ENCODE results near the gene MAP3K5. TPM values are rescaled to one million over a fixed set of nuclear protein-coding genes. Genes with fewer than 3 reads are reported as not detected.

The MAP3K5 gene
- total and polyA plus RNA-seq, 9 of the 15 experiments (the other 6 are each of a cell fraction or from before 2014, with no cell fraction given): 2.2 to 13.0 (median 9.9) TPM

GRCh38 chr6:136754820-136755219, 37.5 kb downstream of the MAP3K5 start (continued):
- TF ChIP-seq, protein P1, sequence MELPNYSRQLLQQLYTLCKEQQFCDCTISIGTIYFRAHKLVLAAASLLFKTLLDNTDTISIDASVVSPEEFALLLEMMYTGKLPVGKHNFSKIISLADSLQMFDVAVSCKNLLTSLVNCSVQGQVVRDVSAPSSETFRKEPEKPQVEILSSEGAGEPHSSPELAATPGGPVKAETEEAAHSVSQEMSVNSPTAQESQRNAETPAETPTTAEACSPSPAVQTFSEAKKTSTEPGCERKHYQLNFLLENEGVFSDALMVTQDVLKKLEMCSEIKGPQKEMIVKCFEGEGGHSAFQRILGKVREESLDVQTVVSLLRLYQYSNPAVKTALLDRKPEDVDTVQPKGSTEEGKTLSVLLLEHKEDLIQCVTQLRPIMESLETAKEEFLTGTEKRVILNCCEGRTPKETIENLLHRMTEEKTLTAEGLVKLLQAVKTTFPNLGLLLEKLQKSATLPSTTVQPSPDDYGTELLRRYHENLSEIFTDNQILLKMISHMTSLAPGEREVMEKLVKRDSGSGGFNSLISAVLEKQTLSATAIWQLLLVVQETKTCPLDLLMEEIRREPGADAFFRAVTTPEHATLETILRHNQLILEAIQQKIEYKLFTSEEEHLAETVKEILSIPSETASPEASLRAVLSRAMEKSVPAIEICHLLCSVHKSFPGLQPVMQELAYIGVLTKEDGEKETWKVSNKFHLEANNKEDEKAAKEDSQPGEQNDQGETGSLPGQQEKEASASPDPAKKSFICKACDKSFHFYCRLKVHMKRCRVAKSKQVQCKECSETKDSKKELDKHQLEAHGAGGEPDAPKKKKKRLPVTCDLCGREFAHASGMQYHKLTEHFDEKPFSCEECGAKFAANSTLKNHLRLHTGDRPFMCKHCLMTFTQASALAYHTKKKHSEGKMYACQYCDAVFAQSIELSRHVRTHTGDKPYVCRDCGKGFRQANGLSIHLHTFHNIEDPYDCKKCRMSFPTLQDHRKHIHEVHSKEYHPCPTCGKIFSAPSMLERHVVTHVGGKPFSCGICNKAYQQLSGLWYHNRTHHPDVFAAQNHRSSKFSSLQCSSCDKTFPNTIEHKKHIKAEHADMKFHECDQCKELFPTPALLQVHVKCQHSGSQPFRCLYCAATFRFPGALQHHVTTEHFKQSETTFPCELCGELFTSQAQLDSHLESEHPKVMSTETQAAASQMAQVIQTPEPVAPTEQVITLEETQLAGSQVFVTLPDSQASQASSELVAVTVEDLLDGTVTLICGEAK (IDR thresholded peaks at IDR 0.05): no peak
- TF ChIP-seq, protein P1 (CRISPR knock-in tag; IDR thresholded peaks at IDR 0.05): no peak
- TF ChIP-seq MIER1 (IDR thresholded peaks at IDR 0.05; ENCODE audit: low read depth): no peak
- no peak for TF ChIP-seq RBBP5 (IDR thresholded peaks at IDR 0.05; ENCODE audit: borderline replicate concordance, insufficient read depth, low read length, poor library complexity, severe bottlenecking)
- TF ChIP-seq ZNF639 (CRISPR knock-in tag; conservative IDR thresholded peaks at IDR 0.05 in 1 of 2, IDR thresholded peaks at IDR 0.05 in 1 of 2): 0 out of 4 replicates have a peak, but pooled peaks of 1 of the 2 experiments have one; percentile 32
- 0 out of 2 replicates have a peak, but pooled peaks have one; percentile 35 for TF ChIP-seq L3MBTL2 (IDR thresholded peaks at IDR 0.05)
- 0 out of 2 replicates have a peak, but pooled peaks have one; percentile 8 for TF ChIP-seq MEF2D (tag; conservative IDR thresholded peaks at IDR 0.05; ENCODE audit: low read depth)
- peak in 1 of 2 experiments; percentile 31; a peak in 1 of 4 replicates for TF ChIP-seq FOXA3 (CRISPR knock-in tag; conservative IDR thresholded peaks at IDR 0.05 in 1 of 2, IDR thresholded peaks at IDR 0.05 in 1 of 2)
- peak; percentile 32; the same call in 1 of the 2 replicates for TF ChIP-seq STAT5A (IDR thresholded peaks at IDR 0.05; ENCODE audit: borderline replicate concordance, low read length)
- TF ChIP-seq TAL1 (IDR thresholded peaks at IDR 0.05): peak; percentile 75
- TF ChIP-seq TCF7L2 (IDR thresholded peaks at IDR 0.05; ENCODE audit: low read depth, low read length): no peak
- peak; percentile 55; the same call in 1 of the 2 replicates for TF ChIP-seq JUND (IDR thresholded peaks at IDR 0.05; ENCODE audit: borderline replicate concordance, low read depth, low read length)
- no peak for TF ChIP-seq JUND (tag; IDR thresholded peaks at IDR 0.05; ENCODE audit: borderline replicate concordance, low read depth, low read length)
- TF ChIP-seq DPF2 (IDR thresholded peaks at IDR 0.05): peak; percentile 85; the same call in 1 of the 2 replicates
- TF ChIP-seq, protein P2, sequence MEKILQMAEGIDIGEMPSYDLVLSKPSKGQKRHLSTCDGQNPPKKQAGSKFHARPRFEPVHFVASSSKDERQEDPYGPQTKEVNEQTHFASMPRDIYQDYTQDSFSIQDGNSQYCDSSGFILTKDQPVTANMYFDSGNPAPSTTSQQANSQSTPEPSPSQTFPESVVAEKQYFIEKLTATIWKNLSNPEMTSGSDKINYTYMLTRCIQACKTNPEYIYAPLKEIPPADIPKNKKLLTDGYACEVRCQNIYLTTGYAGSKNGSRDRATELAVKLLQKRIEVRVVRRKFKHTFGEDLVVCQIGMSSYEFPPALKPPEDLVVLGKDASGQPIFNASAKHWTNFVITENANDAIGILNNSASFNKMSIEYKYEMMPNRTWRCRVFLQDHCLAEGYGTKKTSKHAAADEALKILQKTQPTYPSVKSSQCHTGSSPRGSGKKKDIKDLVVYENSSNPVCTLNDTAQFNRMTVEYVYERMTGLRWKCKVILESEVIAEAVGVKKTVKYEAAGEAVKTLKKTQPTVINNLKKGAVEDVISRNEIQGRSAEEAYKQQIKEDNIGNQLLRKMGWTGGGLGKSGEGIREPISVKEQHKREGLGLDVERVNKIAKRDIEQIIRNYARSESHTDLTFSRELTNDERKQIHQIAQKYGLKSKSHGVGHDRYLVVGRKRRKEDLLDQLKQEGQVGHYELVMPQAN (IDR thresholded peaks at IDR 0.05; ENCODE audit: borderline replicate concordance): no peak
- no peak for TF ChIP-seq RBFOX2 (IDR thresholded peaks at IDR 0.05; ENCODE audit: low read depth, low read length)
